ENCODE results near the gene NKX2-2. TPM values are rescaled to one million over a fixed set of nuclear protein-coding genes. Genes with fewer than 3 reads are reported as not detected.

The NKX2-2 gene
- total and polyA plus RNA-seq, 2 donors (not counting 1 experiment from before 2014, with no cell fraction given) = not detected

GRCh38 chr20:21523895-21524294, 10.0 kb upstream of the NKX2-2 start:
- H3K4me1 ChIP-seq (ENCODE audit: control insufficient read depth, extremely low read depth, insufficient read depth, low read length) = no peaks in the 10 kb centered on the region
- H3K9me3 ChIP-seq (ENCODE audit: control insufficient read depth, insufficient read depth, low read depth, low read length) = no peaks in the 10 kb centered on the region
- no peak for TF ChIP-seq EZH2 (IDR thresholded peaks at IDR 0.05; ENCODE audit: low read length, missing control alignments)
- no peak for TF ChIP-seq CTCF (conservative IDR thresholded peaks at IDR 0.05 in 1 of 2, IDR thresholded peaks at IDR 0.05 in 1 of 2; ENCODE audit: low read depth in 1 of 2, low read length in 2 of 2)
- no peak overlapping the region for H2AFZ ChIP-seq (ENCODE audit: low read length)
- H3K27me3 ChIP-seq (ENCODE audit: control insufficient read depth, insufficient read depth, low read length) = peaks cover 50% of the 10 kb centered on the region
- H3K36me3 ChIP-seq (ENCODE audit: control insufficient read depth, insufficient read depth, low read length) = no peaks in the 10 kb centered on the region
- H3K79me2 ChIP-seq (ENCODE audit: control insufficient read depth, insufficient read depth, low read length) = no peaks in the 10 kb centered on the region
- H4K20me1 ChIP-seq (ENCODE audit: control insufficient read depth, extremely low read depth, insufficient read depth, low read length) = no peaks in the 10 kb centered on the region
- H3K9ac ChIP-seq (ENCODE audit: insufficient read depth, low read length) = no peak overlapping the region
- no peak overlapping the region for H3K4me2 ChIP-seq (ENCODE audit: extremely low read depth, insufficient read depth, low read length)
- no peak for DNase-seq (ENCODE audit: low read depth in 2 of 2)
- no peak overlapping the region for H3K27ac ChIP-seq (ENCODE audit: insufficient read depth, low read length)
- no peak overlapping the region for H3K4me3 ChIP-seq (replicated peaks in 1 of 4; ENCODE audit: control extremely low read depth in 1 of 4, insufficient read depth in 1 of 4, low read depth in 3 of 4, low read length in 4 of 4)

GRCh38 chr20:21523281-21523868, 9.5 kb upstream of the NKX2-2 start:
- Histone ChIP-seq H2AFZ (ENCODE audit: low read length) (no peak overlapping the region), H3K27me3 (ENCODE audit: control insufficient read depth, insufficient read depth, low read length) (peaks cover 54% of the 10 kb centered on the region), H3K9me3 (ENCODE audit: control insufficient read depth, insufficient read depth, low read depth, low read length) (no peaks in the 10 kb centered on the region), H3K4me3 (replicated peaks in 1 of 4; ENCODE audit: control extremely low read depth in 1 of 4, insufficient read depth in 1 of 4, low read depth in 3 of 4, low read length in 4 of 4) (no peak overlapping the region), H3K4me1 (ENCODE audit: control insufficient read depth, extremely low read depth, insufficient read depth, low read length) (no peaks in the 10 kb centered on the region), H3K27ac (ENCODE audit: insufficient read depth, low read length) (no peak overlapping the region), H3K4me2 (ENCODE audit: extremely low read depth, insufficient read depth, low read length) (no peak overlapping the region), H3K79me2 (ENCODE audit: control insufficient read depth, insufficient read depth, low read length) (no peaks in the 10 kb centered on the region), H3K9ac (ENCODE audit: insufficient read depth, low read length) (no peak overlapping the region), H4K20me1 (ENCODE audit: control insufficient read depth, extremely low read depth, insufficient read depth, low read length) (no peaks in the 10 kb centered on the region), H3K36me3 (ENCODE audit: control insufficient read depth, insufficient read depth, low read length) (no peaks in the 10 kb centered on the region)
- DNase-seq (ENCODE audit: low read depth in 2 of 2) = no peak
- no peak for TF ChIP-seq EZH2 (IDR thresholded peaks at IDR 0.05; ENCODE audit: low read length, missing control alignments)
- TF ChIP-seq CTCF (conservative IDR thresholded peaks at IDR 0.05 in 1 of 2, IDR thresholded peaks at IDR 0.05 in 1 of 2; ENCODE audit: low read depth in 1 of 2, low read length in 2 of 2) = no peak

GRCh38 chr20:21522481-21523280, 8.8 kb upstream of the NKX2-2 start:
- no peak overlapping the region for H3K9ac ChIP-seq (ENCODE audit: insufficient read depth, low read length)
- no peak overlapping the region for H3K4me2 ChIP-seq (ENCODE audit: extremely low read depth, insufficient read depth, low read length)
- no peak overlapping the region for H3K27ac ChIP-seq (ENCODE audit: insufficient read depth, low read length)
- H3K4me1 ChIP-seq (ENCODE audit: control insufficient read depth, extremely low read depth, insufficient read depth, low read length) = no peaks in the 10 kb centered on the region
- H3K4me3 ChIP-seq (replicated peaks in 1 of 4; ENCODE audit: control extremely low read depth in 1 of 4, insufficient read depth in 1 of 4, low read depth in 3 of 4, low read length in 4 of 4) = no peak overlapping the region
- no peaks in the 10 kb centered on the region for H4K20me1 ChIP-seq (ENCODE audit: control insufficient read depth, extremely low read depth, insufficient read depth, low read length)
- H3K79me2 ChIP-seq (ENCODE audit: control insufficient read depth, insufficient read depth, low read length) = no peaks in the 10 kb centered on the region
- H3K27me3 ChIP-seq (ENCODE audit: control insufficient read depth, insufficient read depth, low read length) = peaks cover 60% of the 10 kb centered on the region
- TF ChIP-seq CTCF (conservative IDR thresholded peaks at IDR 0.05 in 1 of 2, IDR thresholded peaks at IDR 0.05 in 1 of 2; ENCODE audit: low read depth in 1 of 2, low read length in 2 of 2) = no peak
- TF ChIP-seq EZH2 (IDR thresholded peaks at IDR 0.05; ENCODE audit: low read length, missing control alignments) = no peak
- no peak overlapping the region for H2AFZ ChIP-seq (ENCODE audit: low read length)
- no peaks in the 10 kb centered on the region for H3K36me3 ChIP-seq (ENCODE audit: control insufficient read depth, insufficient read depth, low read length)
- H3K9me3 ChIP-seq (ENCODE audit: control insufficient read depth, insufficient read depth, low read depth, low read length) = no peaks in the 10 kb centered on the region
- DNase-seq (ENCODE audit: low read depth in 2 of 2) = no peak
